CD4-positive, alpha-beta T cell treated with Interleukin-4 for 1 hour (primary cell): ENCODE data around the gene VSNL1.

Experiments used
- DNase-seq, 2 donors: peaks; one replicate each; pipeline ENCODE4 v3.0.0-alpha.2; 2020 to 2022

VSNL1 gene

GRCh38 chr2:17584689-17585088 is 44.2 kb downstream of the VSNL1 start:
- DNase-seq: no peak

GRCh38 chr2:17587469-17587868 is 47.0 kb downstream of the VSNL1 start:
- no peak for DNase-seq

- no peak for DNase-seq
Measured at GRCh38 chr2:17588031-17588430, 47.5 kb downstream of the VSNL1 start.

- no peak for DNase-seq
Measured at GRCh38 chr2:17589406-17590035, 49.0 kb downstream of the VSNL1 start.

- no peak for DNase-seq
Measured at GRCh38 chr2:17590342-17590911, 49.9 kb downstream of the VSNL1 start.

- DNase-seq: no peak
Measured at GRCh38 chr2:17591846-17592245, 51.4 kb downstream of the VSNL1 start.

- DNase-seq: no peak
Measured at GRCh38 chr2:17592731-17593409, 52.4 kb downstream of the VSNL1 start.

- DNase-seq: no peak
Measured at GRCh38 chr2:17593445-17593840, 52.9 kb downstream of the VSNL1 start.

GRCh38 chr2:17593841-17594491 is 53.5 kb downstream of the VSNL1 start:
- no peak for DNase-seq

- DNase-seq: no peak
Measured at GRCh38 chr2:17594533-17595401, 54.3 kb downstream of the VSNL1 start.

GRCh38 chr2:17599617-17600016 is 59.1 kb downstream of the VSNL1 start:
- DNase-seq: no peak

GRCh38 chr2:17600556-17601204 is 60.2 kb downstream of the VSNL1 start:
- no peak for DNase-seq

- DNase-seq: no peak
Measured at GRCh38 chr2:17604050-17604449, 63.6 kb downstream of the VSNL1 start.

- DNase-seq: no peak
Measured at GRCh38 chr2:17605696-17606095, 65.2 kb downstream of the VSNL1 start.

- DNase-seq: no peak
Measured at GRCh38 chr2:17606851-17607250, 66.4 kb downstream of the VSNL1 start.

- DNase-seq: no peak
Measured at GRCh38 chr2:17607379-17607778, 66.9 kb downstream of the VSNL1 start.

GRCh38 chr2:17608251-17608650 is 67.8 kb downstream of the VSNL1 start:
- DNase-seq: no peak

GRCh38 chr2:17610521-17610920 is 70.0 kb downstream of the VSNL1 start:
- no peak for DNase-seq

GRCh38 chr2:17611036-17611435 is 70.5 kb downstream of the VSNL1 start:
- DNase-seq: no peak

- DNase-seq: no peak
Measured at GRCh38 chr2:17614174-17614930, 73.9 kb downstream of the VSNL1 start.

- DNase-seq: no peak
Measured at GRCh38 chr2:17615147-17615546, 74.7 kb downstream of the VSNL1 start.
